OCI-LY1 (cell line): ENCODE results near the gene NEK2.

Source experiments
- H2AFZ ChIP-seq: fragments of 200-600 bp; sonication (generic), shearing (Covaris generic); 2 replicates; pipeline ENCODE4 v1.6.0; 2014; ENCODE audit warnings: antibody characterized with exemption, mild to moderate bottlenecking, low read length
- H3F3A ChIP-seq: fragments of 200-600 bp; sonication (generic), shearing (Covaris generic); 2 replicates; pipeline ENCODE4 v1.6.0; 2014; ENCODE audit warnings: mild to moderate bottlenecking, antibody characterized with exemption, low read length, moderate library complexity; ENCODE audit not compliant: insufficient read depth
- H3K27ac ChIP-seq: fragments of 200-600 bp; sonication (generic); 2 replicates; pipeline ENCODE4 v1.5.1; 2014; ENCODE audit warnings: low read length, mixed run types, mild to moderate bottlenecking, low read depth; ENCODE audit not compliant: poor library complexity, severe bottlenecking
- H3K27me3 ChIP-seq: fragments of 200-600 bp; sonication (generic); 2 replicates; pipeline ENCODE4 v1.6.0; 2014; ENCODE audit warnings: antibody characterized with exemption, mild to moderate bottlenecking, low read length, moderate library complexity; ENCODE audit not compliant: insufficient read depth
- H3K36me3 ChIP-seq: fragments of 200-600 bp; sonication (generic); 2 replicates; pipeline ENCODE4 v1.6.1; 2014; ENCODE audit warnings: mild to moderate bottlenecking, antibody characterized with exemption, low read length, moderate library complexity, mixed read lengths; ENCODE audit not compliant: insufficient read depth
- H3K4me1 ChIP-seq: fragments of 200-600 bp; sonication (generic); 2 replicates; pipeline ENCODE4 v1.5.1; 2014; ENCODE audit warnings: mild to moderate bottlenecking, low read length, moderate library complexity; ENCODE audit not compliant: insufficient read depth, severe bottlenecking
- H3K4me2 ChIP-seq: fragments of 200-600 bp; sonication (generic), shearing (Covaris generic); 2 replicates; pipeline ENCODE4 v1.6.1; 2014; ENCODE audit warnings: low read length
- H3K4me3 ChIP-seq: fragments of 200-600 bp; sonication (generic); 2 replicates; pipeline ENCODE4 v1.5.1; 2014; ENCODE audit warnings: low read length, low read depth, mild to moderate bottlenecking, mixed read lengths; ENCODE audit not compliant: poor library complexity, severe bottlenecking
- H3K79me2 ChIP-seq: fragments of 200-600 bp; shearing (Covaris generic); 2 replicates; pipeline ENCODE4 v1.6.1; 2016; ENCODE audit warnings: mixed run types, low read length, mixed read lengths; ENCODE audit not compliant: insufficient read depth
- H3K9ac ChIP-seq: fragments of 200-600 bp; sonication (generic), shearing (Covaris generic); 2 replicates; pipeline ENCODE4 v1.6.1; 2014; ENCODE audit warnings: mild to moderate bottlenecking, low read length, mixed read lengths
- H3K9me2 ChIP-seq: fragments of 200-600 bp; sonication (generic), shearing (Covaris generic); 2 replicates; pipeline ENCODE4 v1.6.1; 2014; ENCODE audit warnings: low read depth, mild to moderate bottlenecking, low read length, mixed read lengths
- H3K9me3 ChIP-seq: fragments of 200-600 bp; shearing (Covaris generic); 2 replicates; pipeline ENCODE4 v1.6.1; 2014; ENCODE audit warnings: low read length, mixed read lengths
- H4K20me1 ChIP-seq: fragments of 200-600 bp; sonication (generic), shearing (Covaris generic); 2 replicates; pipeline ENCODE4 v1.6.0; 2016; ENCODE audit warnings: mild to moderate bottlenecking, low read length; ENCODE audit not compliant: insufficient read depth
- CTCF ChIP-seq: fragments of 200-600 bp; sonication (generic), shearing (Covaris generic); IDR thresholded peaks from 2 replicates; pipeline ENCODE4 v1.5.1; 2017; ENCODE audit warnings: mild to moderate bottlenecking, antibody characterized with exemption, low read length, moderate library complexity, mixed read lengths
- EZH2 ChIP-seq: fragments of 200-600 bp; sonication (generic), shearing (Covaris generic); IDR thresholded peaks from 2 replicates; pipeline ENCODE4 v1.8.0; 2017; ENCODE audit warnings: borderline replicate concordance, mixed run types, mild to moderate bottlenecking, antibody characterized with exemption, low read length, moderate library complexity, mixed read lengths

Gene NEK2

GRCh38 chr1:211635597-211636205, 39.7 kb downstream of the NEK2 start:
- H3K9ac ChIP-seq, result no peak overlapping the region
- TF ChIP-seq CTCF (no peak), EZH2 (no peak)
- H3K27me3 ChIP-seq, result no peaks in the 10 kb centered on the region
- H3K79me2 ChIP-seq, result no peaks in the 10 kb centered on the region
- no peak overlapping the region for H3K4me2 ChIP-seq
- no peak overlapping the region for H3K27ac ChIP-seq
- no peaks in the 10 kb centered on the region for H3K36me3 ChIP-seq
- no peak overlapping the region for H3K4me3 ChIP-seq
- no peaks in the 10 kb centered on the region for H3K9me2 ChIP-seq
- H3F3A ChIP-seq, result no peaks in the 10 kb centered on the region
- no peaks in the 10 kb centered on the region for H3K9me3 ChIP-seq
- H4K20me1 ChIP-seq, result no peaks in the 10 kb centered on the region
- H2AFZ ChIP-seq, result no peak overlapping the region
- no peaks in the 10 kb centered on the region for H3K4me1 ChIP-seq

- no peaks in the 10 kb centered on the region for H3K4me1 ChIP-seq
- no peak overlapping the region for H3K9ac ChIP-seq
- no peaks in the 10 kb centered on the region for H3K9me2 ChIP-seq
- no peaks in the 10 kb centered on the region for H3K36me3 ChIP-seq
- H3K27me3 ChIP-seq, result no peaks in the 10 kb centered on the region
- no peak overlapping the region for H2AFZ ChIP-seq
- no peak overlapping the region for H3K4me2 ChIP-seq
- H3K79me2 ChIP-seq, result no peaks in the 10 kb centered on the region
- no peaks in the 10 kb centered on the region for H3F3A ChIP-seq
- no peak for TF ChIP-seq EZH2
- TF ChIP-seq CTCF, result no peak
- no peak overlapping the region for H3K4me3 ChIP-seq
- no peaks in the 10 kb centered on the region for H3K9me3 ChIP-seq
- no peak overlapping the region for H3K27ac ChIP-seq
- H4K20me1 ChIP-seq, result no peaks in the 10 kb centered on the region
Measured at GRCh38 chr1:211634931-211635330, 40.5 kb downstream of the NEK2 start.

GRCh38 chr1:211634461-211634860, 41.0 kb downstream of the NEK2 start:
- no peak for TF ChIP-seq CTCF
- no peak for TF ChIP-seq EZH2
- Histone ChIP-seq H3K4me2 (no peak overlapping the region), H3K27ac (no peak overlapping the region)

More at GRCh38 chr1:211634461-211634860, 41.0 kb downstream of the NEK2 start:
- Histone ChIP-seq H3K36me3 (no peaks in the 10 kb centered on the region), H3K9me3 (no peaks in the 10 kb centered on the region), H3K4me3 (no peak overlapping the region), H3F3A (no peaks in the 10 kb centered on the region), H3K9ac (no peak overlapping the region), H3K4me1 (no peaks in the 10 kb centered on the region), H2AFZ (no peak overlapping the region), H3K79me2 (no peaks in the 10 kb centered on the region), H4K20me1 (no peaks in the 10 kb centered on the region), H3K9me2 (no peaks in the 10 kb centered on the region), H3K27me3 (no peaks in the 10 kb centered on the region)
